ENCODE data around the gene DNASE1.

Gene DNASE1

GRCh38 chr16:3656491-3657468 is 2.3 kb downstream of the DNASE1 start:
- TF ChIP-seq SIN3A (IDR thresholded peaks at IDR 0.05; ENCODE audit: borderline replicate concordance, insufficient read depth, low read length) (no peak), POLR2AphosphoS5 (IDR thresholded peaks at IDR 0.05; ENCODE audit: low read depth, low read length) (no peak), TAF1 (IDR thresholded peaks at IDR 0.05; ENCODE audit: borderline replicate concordance, insufficient read depth, low read length) (no peak), FOXP2 (optimal IDR thresholded peaks at IDR 0.05; ENCODE audit: borderline replicate concordance, extremely low read depth, extremely low read length, insufficient read depth) (no peak)
- TF ChIP-seq, protein P1, sequence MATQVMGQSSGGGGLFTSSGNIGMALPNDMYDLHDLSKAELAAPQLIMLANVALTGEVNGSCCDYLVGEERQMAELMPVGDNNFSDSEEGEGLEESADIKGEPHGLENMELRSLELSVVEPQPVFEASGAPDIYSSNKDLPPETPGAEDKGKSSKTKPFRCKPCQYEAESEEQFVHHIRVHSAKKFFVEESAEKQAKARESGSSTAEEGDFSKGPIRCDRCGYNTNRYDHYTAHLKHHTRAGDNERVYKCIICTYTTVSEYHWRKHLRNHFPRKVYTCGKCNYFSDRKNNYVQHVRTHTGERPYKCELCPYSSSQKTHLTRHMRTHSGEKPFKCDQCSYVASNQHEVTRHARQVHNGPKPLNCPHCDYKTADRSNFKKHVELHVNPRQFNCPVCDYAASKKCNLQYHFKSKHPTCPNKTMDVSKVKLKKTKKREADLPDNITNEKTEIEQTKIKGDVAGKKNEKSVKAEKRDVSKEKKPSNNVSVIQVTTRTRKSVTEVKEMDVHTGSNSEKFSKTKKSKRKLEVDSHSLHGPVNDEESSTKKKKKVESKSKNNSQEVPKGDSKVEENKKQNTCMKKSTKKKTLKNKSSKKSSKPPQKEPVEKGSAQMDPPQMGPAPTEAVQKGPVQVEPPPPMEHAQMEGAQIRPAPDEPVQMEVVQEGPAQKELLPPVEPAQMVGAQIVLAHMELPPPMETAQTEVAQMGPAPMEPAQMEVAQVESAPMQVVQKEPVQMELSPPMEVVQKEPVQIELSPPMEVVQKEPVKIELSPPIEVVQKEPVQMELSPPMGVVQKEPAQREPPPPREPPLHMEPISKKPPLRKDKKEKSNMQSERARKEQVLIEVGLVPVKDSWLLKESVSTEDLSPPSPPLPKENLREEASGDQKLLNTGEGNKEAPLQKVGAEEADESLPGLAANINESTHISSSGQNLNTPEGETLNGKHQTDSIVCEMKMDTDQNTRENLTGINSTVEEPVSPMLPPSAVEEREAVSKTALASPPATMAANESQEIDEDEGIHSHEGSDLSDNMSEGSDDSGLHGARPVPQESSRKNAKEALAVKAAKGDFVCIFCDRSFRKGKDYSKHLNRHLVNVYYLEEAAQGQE (IDR thresholded peaks at IDR 0.05; ENCODE audit: insufficient read depth in 1 of 2, low read depth in 2 of 2, low read length in 2 of 2), result no peak

DNA sequence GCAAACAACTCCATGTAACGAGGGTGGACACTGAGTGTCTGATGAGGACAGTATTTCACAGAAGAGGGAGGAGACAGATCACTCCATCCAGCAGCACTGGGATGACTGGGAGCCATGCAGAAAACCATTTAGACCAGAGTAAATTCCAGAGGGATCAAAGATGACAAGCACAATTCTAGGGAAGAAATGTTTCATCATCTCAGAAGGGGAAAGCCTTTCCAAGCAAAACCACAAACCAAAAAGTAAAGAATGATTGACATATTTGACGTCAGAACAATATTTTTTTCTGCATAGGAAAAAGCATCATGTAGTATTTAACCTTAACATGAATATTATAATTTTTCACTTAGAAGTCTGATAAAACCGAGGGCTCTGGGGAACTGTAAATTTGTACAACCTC is 4.8 kb downstream of the DNASE1 start:
- no peak for TF ChIP-seq TAF1 (IDR thresholded peaks at IDR 0.05; ENCODE audit: borderline replicate concordance, insufficient read depth, low read length)
- TF ChIP-seq SIN3A (IDR thresholded peaks at IDR 0.05; ENCODE audit: borderline replicate concordance, insufficient read depth, low read length), result no peak
- no peak for TF ChIP-seq FOXP2 (optimal IDR thresholded peaks at IDR 0.05; ENCODE audit: borderline replicate concordance, extremely low read depth, extremely low read length, insufficient read depth)
- TF ChIP-seq, protein P1 (IDR thresholded peaks at IDR 0.05; ENCODE audit: insufficient read depth in 1 of 2, low read depth in 2 of 2, low read length in 2 of 2), result no peak
- no peak for TF ChIP-seq POLR2AphosphoS5 (IDR thresholded peaks at IDR 0.05; ENCODE audit: low read depth, low read length)

- TF ChIP-seq SIN3A (IDR thresholded peaks at IDR 0.05; ENCODE audit: borderline replicate concordance, insufficient read depth, low read length) (no peak), FOXP2 (optimal IDR thresholded peaks at IDR 0.05; ENCODE audit: borderline replicate concordance, extremely low read depth, extremely low read length, insufficient read depth) (no peak), POLR2AphosphoS5 (IDR thresholded peaks at IDR 0.05; ENCODE audit: low read depth, low read length) (no peak), TAF1 (IDR thresholded peaks at IDR 0.05; ENCODE audit: borderline replicate concordance, insufficient read depth, low read length) (no peak)
- TF ChIP-seq, protein P1 (IDR thresholded peaks at IDR 0.05; ENCODE audit: insufficient read depth in 1 of 2, low read depth in 2 of 2, low read length in 2 of 2), result no peak
These were observed 6.8 kb downstream of the DNASE1 start for GRCh38 chr16:3661311-3661710.

- TF ChIP-seq, protein P1 (IDR thresholded peaks at IDR 0.05; ENCODE audit: insufficient read depth in 1 of 2, low read depth in 2 of 2, low read length in 2 of 2), result no peak
- TF ChIP-seq TAF1 (IDR thresholded peaks at IDR 0.05; ENCODE audit: borderline replicate concordance, insufficient read depth, low read length) (no peak), FOXP2 (optimal IDR thresholded peaks at IDR 0.05; ENCODE audit: borderline replicate concordance, extremely low read depth, extremely low read length, insufficient read depth) (no peak), POLR2AphosphoS5 (IDR thresholded peaks at IDR 0.05; ENCODE audit: low read depth, low read length) (no peak; the same call in 1 of the 2 replicates), SIN3A (IDR thresholded peaks at IDR 0.05; ENCODE audit: borderline replicate concordance, insufficient read depth, low read length) (no peak)
These were observed 7.4 kb downstream of the DNASE1 start for GRCh38 chr16:3661922-3662321.
